Neural progenitor cell (in vitro differentiated cells): ENCODE measurements around the gene KIAA1210.

Experiments
- EZH2phosphoT487 ChIP-seq: fragments of 200-600 bp; sonication (generic); IDR thresholded peaks from 2 replicates; pipeline ENCODE4 v1.6.1; 2017; ENCODE audit warnings: antibody characterized with exemption
- TF ChIP-seq, protein P1 (sequence below): fragments of 200-600 bp; sonication (generic); IDR thresholded peaks from 2 replicates; pipeline ENCODE4 v1.5.1; 2017; ENCODE audit warnings: antibody characterized with exemption, mild to moderate bottlenecking

DNA sequence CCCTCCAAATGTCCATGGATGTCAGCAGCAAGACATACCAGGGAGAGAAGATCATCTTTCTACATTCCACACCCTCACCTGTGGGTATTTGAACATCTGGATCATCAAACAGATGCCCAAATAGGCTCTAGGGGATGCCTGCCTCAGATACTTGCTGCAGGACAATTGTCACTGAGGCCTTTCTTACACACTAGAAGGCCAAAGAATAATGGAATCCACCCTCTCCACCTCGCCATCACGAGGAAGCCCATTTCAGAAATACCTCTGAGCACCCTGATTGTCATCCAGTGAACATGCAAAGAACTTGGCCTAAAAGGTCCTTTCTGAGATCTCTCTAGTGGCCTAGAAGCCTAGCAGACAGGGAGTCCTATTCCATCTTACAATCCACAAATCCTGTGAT is 6.9 kb upstream of the KIAA1210 start:
- TF ChIP-seq, protein P1, sequence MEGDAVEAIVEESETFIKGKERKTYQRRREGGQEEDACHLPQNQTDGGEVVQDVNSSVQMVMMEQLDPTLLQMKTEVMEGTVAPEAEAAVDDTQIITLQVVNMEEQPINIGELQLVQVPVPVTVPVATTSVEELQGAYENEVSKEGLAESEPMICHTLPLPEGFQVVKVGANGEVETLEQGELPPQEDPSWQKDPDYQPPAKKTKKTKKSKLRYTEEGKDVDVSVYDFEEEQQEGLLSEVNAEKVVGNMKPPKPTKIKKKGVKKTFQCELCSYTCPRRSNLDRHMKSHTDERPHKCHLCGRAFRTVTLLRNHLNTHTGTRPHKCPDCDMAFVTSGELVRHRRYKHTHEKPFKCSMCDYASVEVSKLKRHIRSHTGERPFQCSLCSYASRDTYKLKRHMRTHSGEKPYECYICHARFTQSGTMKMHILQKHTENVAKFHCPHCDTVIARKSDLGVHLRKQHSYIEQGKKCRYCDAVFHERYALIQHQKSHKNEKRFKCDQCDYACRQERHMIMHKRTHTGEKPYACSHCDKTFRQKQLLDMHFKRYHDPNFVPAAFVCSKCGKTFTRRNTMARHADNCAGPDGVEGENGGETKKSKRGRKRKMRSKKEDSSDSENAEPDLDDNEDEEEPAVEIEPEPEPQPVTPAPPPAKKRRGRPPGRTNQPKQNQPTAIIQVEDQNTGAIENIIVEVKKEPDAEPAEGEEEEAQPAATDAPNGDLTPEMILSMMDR: no peak
- no peak for TF ChIP-seq EZH2phosphoT487
